Measurements from ENCODE around the gene CHID1.

The CHID1 gene

GRCh38 chr11:863023-863909, 47.3 kb downstream of the CHID1 start:
- DNase-seq (ENCODE audit: extremely low read depth, low read depth) = no peak
- H3K4me3 ChIP-seq (replicated peaks; ENCODE audit: low read depth, low read length) = no peak overlapping the region
- no peak for TF ChIP-seq CTCF (IDR thresholded peaks at IDR 0.05; ENCODE audit: low read depth, low read length, missing control alignments)

- DNase-seq (ENCODE audit: extremely low read depth, low read depth) = no peak
- no peak overlapping the region for H3K4me3 ChIP-seq (replicated peaks; ENCODE audit: low read depth, low read length)
- TF ChIP-seq CTCF (IDR thresholded peaks at IDR 0.05; ENCODE audit: low read depth, low read length, missing control alignments) = no peak
Measured at GRCh38 chr11:862696-863022, 48.0 kb downstream of the CHID1 start.

- TF ChIP-seq CTCF (IDR thresholded peaks at IDR 0.05; ENCODE audit: low read depth, low read length, missing control alignments) = no peak
- DNase-seq (ENCODE audit: extremely low read depth, low read depth) = no peak
- no peak overlapping the region for H3K4me3 ChIP-seq (replicated peaks; ENCODE audit: low read depth, low read length)
Measured at GRCh38 chr11:862081-862661, 48.4 kb downstream of the CHID1 start.

GRCh38 chr11:861105-861479, 49.5 kb downstream of the CHID1 start:
- no peak for TF ChIP-seq CTCF (IDR thresholded peaks at IDR 0.05; ENCODE audit: low read depth, low read length, missing control alignments)
- no peak for DNase-seq (ENCODE audit: extremely low read depth, low read depth)
- H3K4me3 ChIP-seq (replicated peaks; ENCODE audit: low read depth, low read length) = no peak overlapping the region

- no peak overlapping the region for H3K4me3 ChIP-seq (replicated peaks; ENCODE audit: low read depth, low read length)
- DNase-seq (ENCODE audit: extremely low read depth, low read depth) = no peak
- TF ChIP-seq CTCF (IDR thresholded peaks at IDR 0.05; ENCODE audit: low read depth, low read length, missing control alignments) = no peak
Measured at GRCh38 chr11:860234-861104, 50.1 kb downstream of the CHID1 start.

- no peak for TF ChIP-seq CTCF (IDR thresholded peaks at IDR 0.05; ENCODE audit: low read depth, low read length, missing control alignments)
- no peak for DNase-seq (ENCODE audit: extremely low read depth, low read depth)
- H3K4me3 ChIP-seq (replicated peaks; ENCODE audit: low read depth, low read length) = no peak overlapping the region
Measured at GRCh38 chr11:859394-860131, 51.0 kb downstream of the CHID1 start.

Measured in HFF-Myc (cell line).